GM21528 (cell line): ENCODE measurements around the gene SP5.
A peak's percentile ranks its signal among the peaks of the same experiment; 100 is the strongest.
"Not testable (repeated sequence)": the region's sequence is repeated elsewhere in the genome, so short reads cannot be mapped to it uniquely, and the experiment has no call there.

Experiments used
- ATAC-seq: cut with Tn5 transposase; IDR thresholded peaks from one replicate; pipeline ENCODE4 v1.9.1; 2021; ENCODE audit warnings: mild to moderate bottlenecking, moderate library complexity; ENCODE audit not compliant: unreplicated experiment, low FRiP score

Gene SP5

DNA sequence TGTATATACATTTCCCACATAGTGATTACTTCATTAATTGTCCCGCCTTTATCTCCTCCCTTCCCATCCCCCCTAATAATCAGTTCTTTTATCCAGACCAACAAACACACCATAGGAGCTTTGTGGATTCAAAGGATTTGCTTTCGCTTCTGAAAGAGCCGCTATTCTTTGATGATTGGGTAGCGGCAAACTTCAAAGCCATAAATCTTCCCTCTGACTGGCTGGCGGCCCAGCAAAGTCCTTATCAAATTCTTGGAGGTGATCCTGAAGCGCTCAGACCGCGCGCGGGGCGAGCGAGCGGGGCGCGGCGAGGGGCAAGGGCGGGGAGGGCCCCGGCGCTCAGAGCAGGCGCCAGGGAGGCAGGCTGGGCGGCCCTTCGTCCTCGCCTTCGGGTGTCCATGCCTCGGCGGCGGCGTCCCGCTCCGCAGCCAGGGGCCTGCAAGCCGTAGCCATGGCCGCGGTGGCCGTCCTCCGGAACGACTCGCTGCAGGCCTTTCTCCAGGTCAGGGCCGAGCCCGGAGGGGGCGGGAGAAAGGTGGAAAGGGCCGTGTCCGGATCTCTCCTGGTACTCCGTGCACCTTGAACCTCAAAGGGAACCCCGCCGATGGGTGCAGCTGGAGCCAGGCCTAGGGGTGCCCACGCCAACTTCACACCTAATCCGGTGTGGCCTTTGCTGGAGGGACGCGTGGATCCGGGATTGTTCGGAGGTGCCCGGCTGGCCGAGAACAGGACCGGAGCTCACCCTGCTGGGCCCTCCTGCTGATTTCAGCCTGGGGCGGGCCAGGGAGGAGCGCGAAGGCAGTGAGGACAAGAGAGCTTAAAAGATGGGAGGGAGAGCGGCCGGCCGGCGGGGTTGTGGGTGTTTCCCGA is at the start of gene SP5:
Gene SP5, plus strand, starts transcription at position 276 of the 870 bp plus-strand sequence. Its CDS starts 176 bp downstream, at position 452.
- ATAC-seq, result no peak

DNA sequence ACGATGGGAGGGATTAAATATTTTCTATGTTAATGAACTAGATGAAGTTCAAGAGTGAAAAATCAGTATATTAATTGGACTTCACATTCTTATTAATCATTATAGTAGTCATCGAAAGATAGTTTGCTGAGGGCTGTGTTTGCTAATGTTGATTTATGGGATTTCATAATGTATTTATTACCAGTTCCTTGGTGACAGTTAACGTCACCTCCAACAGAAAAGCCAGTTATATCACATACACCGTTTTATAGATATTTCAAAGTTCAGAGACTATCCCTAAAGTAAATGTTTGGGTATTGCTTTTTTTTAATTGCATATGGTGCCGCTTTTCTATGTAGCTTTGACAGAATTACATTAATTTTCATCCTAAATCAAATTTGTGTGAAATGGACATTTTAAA is 49.4 kb upstream of the SP5 start:
- ATAC-seq, result no peak

DNA sequence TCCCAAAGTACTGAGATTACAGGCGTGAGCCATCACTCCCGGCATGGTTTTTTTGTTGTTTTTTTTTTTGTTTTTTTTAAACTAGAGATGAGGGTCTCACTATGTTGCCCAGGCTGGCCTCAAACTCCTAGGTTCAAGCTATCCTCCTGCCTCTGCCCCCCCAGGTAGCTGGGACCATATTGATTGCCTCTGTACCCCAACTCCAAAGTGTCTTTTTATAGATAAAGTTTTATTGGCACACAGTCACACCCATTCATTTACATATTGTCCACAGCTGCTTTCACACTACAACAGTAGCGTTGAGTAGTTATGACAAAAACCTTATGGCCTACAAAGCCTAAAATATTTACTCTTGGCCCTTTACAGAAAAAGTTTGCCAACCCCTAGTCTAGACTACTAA is 45.2 kb upstream of the SP5 start:
- ATAC-seq, result no peak

DNA sequence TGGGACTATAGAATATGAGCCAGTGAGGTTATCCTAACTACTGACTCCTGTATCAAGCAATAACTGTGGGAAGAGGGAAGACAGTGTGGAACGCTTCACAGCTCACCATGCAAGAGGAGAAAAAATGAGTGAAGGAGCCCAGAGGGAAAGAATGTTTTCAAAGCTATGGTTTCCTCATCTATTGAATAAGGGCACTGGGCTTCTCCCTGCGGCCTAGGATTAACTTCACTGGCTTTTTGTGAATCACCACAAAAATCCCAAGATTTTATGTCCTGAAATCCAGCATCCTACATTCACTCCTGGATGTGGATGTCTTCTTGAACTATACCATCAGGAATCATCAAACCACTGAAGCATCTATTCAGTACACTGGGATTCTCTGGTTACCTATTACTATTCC is 44.5 kb upstream of the SP5 start:
- ATAC-seq, result no peak

DNA sequence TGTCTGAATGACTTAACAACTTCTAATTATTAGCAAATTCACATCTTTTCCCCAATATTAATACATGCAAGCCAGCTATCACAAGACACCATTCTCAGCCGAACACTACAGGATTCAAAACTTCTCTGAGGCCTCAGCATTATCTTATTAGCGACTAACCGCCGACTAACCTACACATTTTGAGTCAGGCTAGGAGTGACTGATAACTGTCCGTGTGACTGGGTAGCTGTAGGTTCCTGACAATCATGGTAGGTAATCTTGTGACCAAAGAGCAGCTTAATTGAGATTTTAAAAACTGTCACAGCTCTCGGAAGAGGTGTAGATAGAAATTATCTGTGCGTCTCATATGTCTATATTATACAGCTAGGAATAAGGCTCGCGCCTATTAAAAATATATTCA is 44.1 kb upstream of the SP5 start:
- ATAC-seq, result no peak

DNA sequence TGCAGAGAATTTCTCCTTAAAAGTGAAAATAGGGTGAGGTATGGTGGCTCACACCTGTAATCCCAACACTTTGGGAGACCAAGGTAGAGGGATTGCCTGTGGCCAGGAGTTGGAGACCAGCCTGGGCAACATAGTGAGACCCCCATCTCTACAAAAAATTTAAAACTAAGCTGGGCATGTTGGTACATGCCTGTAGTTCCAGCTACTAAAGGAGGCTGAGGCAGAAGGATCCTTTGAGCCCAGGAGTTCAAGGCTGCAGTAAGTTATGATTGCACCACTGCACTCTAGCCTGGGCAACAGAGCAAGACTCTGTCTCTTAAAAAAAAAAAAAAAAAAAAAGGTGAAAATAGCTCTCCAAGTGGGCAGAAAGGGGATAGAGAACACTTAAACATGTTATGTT is 40.9 kb upstream of the SP5 start:
- ATAC-seq, result not testable (repeated sequence)

DNA sequence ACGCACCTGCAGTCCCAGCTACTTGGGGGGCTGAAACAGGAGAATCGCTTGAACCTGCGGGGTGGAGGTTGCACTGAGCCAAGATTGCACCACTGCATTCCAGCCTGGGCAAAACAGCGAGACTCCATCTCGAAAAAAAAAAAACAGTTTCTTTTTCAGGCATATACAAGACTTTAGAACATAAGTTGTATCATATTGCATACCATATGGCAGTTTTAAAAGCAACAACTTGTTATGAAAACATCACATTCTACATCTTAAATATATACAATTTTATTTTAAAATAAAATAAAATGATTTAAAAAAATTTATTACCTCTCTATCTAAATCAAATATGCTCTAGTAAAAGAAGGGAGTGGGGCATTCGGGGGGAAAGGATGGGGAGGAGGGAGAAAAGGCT is 39.4 kb upstream of the SP5 start:
- ATAC-seq, result no peak

DNA sequence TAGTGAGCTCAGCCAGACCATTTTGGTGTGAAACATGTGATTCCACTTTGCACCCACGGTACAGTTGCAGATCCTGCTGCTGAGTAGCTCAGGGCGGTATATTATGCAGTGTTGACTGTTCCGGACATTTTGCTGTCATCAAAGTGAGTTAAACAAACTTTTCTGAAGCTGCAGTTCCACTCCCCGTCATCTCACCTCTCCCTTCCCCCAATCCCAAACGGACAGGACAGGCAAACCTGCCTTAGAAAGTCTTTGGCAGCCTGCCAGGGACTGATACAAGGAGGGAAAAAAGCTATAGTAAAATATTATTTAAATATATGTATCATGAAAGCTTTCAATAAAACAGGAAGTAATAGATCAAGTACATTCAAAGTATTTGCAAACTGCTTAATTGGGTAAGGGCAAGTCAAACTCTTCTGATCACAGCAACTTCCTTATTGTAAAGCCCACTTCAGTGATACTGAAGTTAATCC is 35.5 kb upstream of the SP5 start:
- ATAC-seq, result no peak

DNA sequence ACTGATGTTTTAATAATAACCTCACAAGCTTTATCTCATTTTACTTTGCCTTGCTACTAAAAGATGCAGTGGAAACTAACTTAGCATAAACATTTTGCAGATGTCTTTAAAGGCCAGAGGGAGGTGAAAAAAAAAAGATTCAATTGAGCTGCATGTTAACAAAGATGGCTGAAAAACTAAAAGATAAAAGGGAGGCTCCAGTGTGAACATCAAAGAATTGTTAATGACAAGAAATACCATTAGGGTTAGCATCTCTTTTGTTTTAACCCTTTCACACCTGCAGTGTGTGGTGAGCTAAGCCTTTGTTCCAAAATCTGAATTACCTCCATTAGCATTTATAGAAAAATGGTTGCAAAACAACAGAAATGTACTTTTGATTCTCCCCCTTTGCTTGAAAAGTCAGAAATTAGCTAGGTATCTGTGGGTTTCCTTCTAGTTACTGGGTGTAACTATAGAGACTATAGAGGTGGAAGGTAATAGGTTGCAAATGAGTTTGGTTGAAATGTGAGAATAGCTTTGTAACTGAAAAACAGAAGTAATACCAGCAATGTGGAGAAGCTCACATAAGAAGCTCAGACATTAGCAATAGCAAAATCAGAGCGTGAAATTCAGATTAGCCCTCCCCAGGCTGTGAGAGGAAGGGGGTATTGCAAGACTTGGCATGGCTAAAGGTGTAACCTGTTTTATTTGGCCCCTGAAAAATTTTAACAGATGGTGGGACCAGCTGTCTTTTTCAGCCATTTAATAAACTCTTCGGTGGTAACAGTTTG is 34.8 kb upstream of the SP5 start:
- ATAC-seq, result peak; percentile 84

DNA sequence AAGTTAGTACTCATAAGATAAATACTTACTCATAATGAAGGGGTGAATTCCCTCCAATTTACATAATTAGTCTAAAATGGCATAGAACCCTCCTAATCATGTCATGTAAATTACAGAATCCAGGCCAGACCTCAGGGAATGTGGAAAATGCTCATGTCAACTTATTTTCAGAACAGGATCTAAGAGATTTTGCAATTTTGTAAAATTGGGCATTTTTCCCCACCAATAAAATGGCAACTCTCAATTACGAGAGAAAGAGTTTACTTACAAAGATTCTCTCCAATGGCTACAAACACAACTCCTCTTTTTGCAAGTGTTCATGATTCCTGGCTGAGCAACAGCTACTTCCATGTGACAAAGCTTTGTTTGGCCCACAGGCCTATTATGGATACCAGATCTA is 33.8 kb upstream of the SP5 start:
- no peak for ATAC-seq

DNA sequence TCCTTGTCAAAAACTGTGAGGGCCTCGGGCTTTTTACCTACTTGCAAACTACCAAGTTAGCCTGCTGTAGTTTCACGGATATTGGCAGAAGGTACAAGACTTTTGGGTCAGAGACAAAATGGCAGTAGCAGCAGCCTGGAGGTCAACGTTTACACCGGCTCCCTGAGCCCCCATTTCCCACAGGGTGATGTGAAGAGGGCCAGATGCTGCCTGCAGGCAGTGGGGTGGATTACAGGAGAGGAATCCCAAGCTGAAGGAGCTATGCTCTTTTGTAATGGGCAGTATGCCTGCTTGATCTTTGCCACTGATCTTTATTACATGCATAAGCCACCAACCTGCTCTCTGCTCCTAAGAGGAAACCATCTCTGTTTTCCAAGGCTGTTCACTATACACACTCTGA is 29.5 kb upstream of the SP5 start:
- no peak for ATAC-seq

DNA sequence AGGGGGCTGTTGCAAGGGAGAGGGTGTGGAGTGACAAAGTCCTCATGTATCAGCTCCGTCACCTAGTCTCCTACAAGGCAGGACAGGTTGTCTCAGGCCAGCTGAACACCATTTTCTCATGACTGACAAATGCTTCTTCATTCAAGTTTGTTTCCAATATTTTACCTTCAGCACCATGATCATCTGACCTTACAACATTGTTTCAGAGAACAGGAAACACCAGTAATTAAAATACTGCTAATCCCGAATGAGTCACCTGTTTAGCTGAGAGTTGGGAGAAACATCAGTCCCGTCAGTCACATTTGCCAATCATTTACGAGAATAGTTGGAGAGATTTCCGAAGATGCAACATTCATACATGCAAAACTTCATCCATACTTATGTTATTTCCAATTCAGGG is 25.7 kb upstream of the SP5 start:
- ATAC-seq, result no peak

DNA sequence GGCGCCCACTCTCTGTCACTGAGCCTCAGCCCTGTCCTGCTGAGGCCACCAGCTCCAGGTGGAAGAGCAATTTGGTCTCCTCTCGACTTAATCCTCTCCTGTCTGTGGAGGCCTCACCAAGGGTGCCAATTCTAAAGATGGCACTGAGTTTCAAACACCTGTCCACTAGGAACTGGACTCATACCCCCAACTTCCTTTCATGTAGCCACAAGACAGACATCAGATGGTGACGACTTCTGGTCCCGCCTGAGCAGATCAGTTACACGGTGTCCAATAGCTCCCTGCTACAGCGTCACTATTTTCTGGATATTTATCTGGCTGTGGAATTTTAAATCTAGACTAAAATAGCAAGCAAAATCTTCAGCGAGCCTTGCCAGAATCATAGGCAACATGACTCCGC is 24.5 kb upstream of the SP5 start:
- ATAC-seq, result no peak

DNA sequence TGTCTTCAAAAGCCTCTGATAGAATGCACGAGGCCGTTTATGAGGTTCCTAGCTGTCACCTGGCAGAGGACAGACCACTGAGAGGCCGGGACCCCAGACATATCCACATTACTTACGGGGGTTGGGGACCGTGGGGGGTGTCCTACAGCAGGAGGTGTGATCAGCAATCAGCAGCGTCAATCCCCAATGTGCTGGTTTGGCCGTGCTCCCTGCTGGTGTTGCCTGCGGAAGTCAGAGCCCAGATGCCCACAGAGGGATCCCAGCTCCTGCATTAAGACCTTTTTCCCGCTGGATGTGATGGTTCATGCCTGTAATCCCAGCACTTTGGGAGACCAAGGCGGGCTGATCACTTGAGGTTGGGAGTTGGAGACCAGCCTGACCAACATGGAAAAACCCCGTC is 20.8 kb upstream of the SP5 start:
- ATAC-seq, result no peak

DNA sequence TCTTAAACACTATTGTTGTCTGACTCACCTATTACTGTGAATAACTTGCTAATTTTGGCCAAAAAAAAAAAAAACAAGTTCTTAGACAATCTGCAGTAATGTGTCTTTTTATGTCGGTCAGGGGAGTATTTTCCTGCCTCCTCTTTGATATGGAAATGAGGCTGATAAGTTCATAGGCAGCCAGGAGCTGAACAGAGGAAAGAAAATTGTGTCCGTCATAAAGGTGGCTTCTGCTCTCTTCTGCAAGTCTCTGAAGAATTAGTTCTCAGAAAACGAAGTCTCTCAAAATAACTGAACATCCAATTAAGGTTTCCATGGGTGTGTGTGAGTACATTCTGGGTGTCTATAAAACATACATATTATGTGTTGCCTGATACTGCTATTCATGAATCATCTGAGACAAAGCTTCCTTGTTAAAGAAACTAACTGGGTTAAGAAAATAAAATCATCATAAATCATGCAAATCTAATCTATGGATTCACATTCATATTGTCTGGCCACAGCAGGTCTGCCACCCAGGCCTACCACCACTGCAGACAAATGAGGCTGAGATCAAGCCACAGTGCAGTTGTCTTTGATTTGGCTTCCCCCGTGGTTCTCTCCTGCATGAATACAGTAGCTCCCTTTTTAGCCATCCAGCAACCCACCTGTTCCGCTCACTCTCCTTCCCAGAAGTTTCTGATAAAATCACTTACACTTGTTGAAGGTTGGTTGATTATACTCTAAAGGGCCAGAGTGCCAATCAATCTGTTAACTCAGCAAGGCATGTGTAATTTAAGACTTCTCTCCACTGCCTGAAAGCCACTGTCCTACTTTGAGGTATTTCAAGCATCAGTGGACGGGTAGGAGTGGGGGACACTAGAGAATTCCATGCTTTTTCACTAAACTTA is 19.4 kb upstream of the SP5 start:
- ATAC-seq, result no peak

DNA sequence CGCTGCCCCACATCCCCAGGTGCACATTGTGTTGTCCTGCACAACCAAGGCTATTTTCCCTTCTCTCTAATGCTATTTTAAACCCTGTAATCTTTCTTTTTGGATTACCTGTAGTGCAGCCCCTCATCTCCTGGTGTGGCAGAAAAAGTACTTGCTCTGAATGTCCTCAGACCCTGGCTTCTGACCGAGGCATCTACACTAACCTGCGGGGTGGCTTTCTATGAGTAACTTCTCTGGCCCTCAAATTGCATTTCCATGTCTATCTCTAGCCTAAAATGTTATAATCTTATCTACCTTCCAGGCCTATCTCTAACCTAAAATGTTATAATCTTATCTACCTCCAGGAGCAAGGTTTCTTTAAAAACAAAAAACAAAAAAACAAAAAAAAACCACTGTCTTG is 18.2 kb upstream of the SP5 start:
- no peak for ATAC-seq

DNA sequence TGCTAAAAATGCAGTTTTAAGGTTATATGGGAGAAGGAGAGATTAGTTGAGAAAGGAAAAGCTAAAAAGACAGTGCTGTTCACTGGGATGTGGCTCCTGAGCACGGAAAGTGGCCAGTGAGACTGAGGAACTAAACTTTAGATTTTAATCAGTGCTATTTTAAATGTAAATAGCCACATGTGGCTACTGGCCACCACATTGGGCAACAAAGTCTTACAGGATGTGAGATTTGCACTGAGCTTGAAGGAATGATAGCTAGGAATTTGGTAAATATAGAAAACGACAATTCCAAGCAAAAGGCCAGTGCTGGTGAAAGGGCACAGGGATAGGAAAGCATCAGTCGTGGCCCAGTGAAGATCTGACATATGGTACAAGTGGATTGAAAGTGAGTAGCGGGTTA is 14.1 kb upstream of the SP5 start:
- no peak for ATAC-seq

DNA sequence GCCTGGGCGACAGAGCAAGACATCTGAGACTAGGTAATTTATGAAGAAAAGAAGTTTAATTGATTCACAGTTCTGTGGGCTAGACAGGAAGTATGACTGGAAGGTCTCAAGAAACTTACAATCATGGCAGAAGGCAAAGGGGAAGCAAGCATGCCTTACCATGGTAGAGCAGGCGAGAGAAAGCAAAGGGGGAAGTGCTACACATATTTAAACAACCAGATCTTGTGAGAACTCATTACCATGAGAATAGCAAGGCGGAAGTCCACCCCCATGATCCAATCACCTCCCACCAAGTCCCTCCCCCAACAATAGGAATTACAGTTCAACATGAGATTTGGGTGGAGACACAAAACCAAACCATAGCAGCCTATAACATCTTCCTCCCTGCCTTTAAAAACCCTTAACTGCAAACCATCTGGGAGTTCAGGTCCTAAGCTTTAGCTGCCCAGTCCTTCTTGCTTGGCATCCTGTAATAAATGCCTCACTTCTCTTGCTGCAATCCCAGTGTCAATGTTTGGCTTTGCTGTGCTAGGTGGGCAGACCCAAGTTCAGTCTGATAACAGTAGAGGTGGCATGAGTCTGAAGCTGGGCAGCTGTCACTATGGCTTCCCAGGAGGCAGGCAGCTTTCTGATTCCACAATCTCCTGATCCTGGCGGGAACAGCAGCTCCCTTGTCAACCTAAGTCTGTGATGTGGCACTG is 11.2 kb upstream of the SP5 start:
- no peak for ATAC-seq

DNA sequence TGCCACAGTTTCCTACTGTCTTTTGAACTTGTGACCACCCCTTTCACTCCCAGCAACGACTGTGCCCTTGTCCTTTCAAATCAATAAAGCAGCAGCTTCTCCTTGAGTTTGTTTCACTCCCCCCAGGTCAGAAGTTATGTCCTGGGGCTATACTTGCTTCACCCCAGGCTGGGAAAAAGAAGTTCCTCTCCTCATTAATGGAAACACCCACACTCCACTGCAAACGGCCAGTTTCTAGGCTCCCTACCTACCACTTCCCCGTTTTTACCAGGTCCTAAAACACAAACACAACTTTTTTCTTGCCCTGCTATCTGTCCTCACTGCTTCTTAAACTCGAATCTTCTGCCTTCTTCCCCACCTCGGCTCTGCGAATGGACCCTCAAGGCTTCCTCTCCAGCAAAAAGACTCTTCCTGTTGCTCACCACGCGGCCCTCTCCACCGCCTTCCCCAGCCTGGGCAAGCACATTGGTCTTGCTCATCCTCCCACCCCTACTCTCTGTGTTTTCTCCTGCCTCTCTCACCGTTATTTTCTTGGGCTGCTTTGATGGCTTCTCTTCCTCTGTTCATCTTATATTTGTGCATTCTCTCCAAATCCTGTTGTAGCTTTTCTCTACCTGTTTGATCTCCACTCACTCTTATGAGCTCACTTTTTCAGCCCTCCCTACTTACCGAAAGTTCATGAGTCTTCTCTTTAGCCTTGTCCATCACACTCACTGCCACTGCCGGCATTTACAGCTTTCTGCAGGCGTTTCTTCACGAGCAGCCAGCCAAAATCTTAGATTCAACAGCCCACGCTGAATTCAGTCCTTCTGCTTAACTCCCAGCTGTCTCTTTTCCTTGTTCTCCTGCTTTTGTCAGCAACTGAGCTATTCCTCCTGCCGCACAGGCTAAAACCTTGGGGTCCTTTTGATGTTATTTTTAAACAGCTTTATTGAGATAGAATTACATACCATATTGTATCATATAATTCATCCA is 7.0 kb upstream of the SP5 start:
- no peak for ATAC-seq
